NCI-H446 (cell line): Measurements from ENCODE around the gene HOXA7.

Experiments
- DNase-seq, 2 experiments: peaks; one replicate each; lab custom pipeline; 2025; lab: John Stamatoyannopoulos, UW

The HOXA7 gene

DNA sequence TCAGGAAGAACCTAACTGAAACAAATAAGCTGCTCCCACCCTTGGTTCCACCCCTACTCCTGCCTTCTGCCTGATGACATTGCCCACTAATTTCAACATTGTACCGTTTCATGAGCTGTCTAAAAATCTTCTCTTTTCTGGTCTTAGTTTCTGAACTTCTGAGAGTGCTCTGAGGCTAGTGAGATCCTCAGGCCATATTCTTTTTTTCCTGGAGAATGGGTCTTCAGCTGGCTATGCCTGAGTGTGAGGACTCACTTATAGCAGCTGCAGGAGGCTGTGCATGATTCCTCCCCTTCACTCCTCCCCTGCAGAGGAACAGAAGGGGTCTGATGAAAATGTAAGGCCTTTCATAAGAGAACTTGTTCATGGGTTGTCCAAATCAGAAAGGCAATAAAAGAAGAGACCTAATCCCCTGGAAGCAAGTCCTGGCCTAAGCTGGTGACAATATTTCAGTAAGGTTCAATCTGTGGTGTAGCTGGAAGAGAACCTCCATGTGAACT, 37.0 kb downstream of the HOXA7 start:
- no peak for DNase-seq

DNA sequence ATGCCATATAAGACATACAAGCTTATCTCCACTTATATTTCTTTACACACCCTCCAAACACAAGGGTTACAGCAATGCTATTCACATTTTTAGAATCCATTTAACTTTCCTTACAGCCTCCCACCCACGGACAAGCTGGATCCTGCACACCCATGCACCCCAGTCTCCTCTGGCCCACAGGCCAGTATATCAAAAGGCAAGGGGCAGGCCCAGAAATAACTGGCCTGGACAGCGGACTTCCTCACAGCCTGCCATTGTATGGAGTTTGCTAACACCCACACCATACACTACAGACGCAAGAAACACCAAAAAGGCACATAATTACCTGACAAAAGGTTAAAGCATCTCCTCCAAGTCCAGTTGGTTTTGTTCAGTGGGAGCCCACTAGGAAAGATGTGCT, 37.9 kb downstream of the HOXA7 start:
- no peak for DNase-seq

DNA sequence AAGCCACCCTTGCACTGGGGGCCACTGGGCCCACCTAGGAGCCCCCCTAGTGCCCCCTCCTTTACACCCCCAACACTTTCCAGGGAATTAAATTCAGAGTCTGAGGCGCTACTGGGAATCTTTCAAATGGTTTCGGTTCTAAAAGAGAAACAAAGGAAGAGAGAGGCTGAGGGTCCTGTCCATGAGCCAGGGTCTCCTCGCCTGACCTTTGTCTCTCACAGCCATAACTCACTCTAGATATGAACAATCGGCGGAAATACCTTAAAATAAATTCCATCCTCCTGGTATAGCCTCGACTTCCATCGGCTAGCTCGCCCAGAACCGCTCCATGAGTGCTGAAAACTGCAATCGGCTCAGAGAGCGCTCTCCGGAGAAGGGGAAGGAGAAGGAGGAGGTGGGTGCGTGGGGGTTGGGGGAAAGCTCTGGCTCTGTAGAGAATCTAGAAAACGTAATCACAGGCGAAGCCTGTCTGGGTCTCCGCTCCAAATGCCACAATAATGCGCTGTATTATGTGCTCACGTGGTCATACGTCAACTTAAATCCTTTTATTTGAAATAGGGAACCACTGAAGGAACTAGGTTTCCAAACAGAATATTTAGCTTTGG, 38.5 kb downstream of the HOXA7 start:
- no peak for DNase-seq

DNA sequence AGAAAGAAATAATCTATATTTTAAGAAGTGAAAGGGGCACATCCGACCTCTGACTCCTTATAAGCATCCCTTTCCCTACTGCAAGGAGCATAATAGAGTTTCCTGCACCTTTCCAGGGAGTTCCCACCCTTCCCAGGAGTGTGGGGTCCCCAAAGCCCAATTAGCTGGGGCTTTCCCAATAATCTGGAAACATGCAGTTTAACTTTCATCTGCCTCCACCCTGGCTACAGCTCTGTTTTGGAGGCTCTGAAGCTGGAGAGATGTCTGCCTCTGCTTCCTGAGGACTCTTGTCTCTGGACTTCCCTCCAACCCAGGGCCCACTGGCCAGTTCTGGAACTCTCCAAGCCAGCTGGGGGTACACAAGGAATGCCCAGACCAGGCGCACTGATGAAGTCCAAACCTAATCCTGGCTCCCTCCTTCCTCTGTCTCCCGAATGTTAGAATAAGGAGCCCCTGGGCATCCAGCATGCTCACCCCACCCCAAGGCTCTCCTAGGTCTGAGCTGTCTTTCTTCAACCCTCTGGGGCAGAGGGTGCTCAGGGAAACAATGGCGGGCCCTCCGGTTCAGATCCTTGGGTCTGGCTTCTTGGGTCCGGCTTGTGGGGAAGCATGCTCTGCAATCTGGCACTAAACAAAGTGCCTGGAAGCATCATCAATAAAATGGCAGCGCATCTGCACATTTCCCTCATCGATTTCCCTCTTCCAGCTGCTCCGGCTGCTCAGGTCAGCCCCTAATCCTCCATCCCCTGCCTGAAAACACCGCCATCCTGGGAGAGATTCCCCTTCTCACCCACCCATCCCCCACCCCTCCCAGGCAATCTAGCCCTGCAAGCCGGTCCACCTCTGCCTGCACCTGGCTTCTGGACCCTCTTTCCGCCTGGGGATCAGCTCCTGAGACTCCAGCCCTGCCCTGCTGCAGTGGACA, 39.3 kb downstream of the HOXA7 start:
- no peak for DNase-seq

DNA sequence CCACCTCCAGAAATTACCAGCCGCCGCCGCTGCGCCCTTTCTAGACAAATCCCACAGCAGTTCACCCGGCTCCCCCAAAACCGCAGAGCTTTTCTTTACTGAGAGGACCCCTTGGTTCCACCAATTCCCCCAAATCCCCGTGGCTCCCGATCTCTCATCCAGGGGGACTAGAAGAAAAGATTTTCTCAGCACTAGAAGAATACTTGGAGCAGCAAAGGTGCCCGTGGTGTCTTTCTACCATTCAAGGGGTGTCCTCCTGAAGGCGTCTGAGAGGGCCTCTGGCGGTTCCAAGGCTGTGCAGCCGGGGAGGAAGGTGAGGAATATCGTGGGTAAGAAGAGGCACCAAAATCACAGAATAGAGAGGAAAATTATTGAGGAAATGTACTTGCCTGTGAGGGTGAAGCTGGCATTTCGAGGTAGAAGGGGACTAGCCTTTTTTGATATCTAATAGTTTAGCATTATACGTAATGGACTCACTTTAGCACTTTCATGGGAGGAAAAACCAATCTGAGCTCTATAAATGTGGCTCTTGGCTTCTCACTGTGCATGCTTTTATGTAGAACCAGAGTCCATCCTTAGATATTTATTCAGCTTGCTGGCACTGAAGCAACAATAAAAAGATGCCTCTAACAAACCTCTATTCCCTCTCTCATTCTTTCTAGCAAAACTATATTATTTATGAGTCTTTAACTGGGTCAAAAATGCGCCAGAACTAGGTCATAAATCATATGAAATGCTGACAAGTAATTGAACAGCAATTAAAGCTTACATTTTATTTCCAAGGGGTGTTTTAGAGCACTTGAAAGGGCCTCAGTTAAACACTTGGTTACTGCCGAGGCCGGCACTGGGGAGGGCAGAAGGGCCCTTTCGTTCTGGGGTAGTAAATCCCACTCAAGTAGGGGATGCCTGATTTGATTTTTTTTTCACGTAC, 40.2 kb downstream of the HOXA7 start:
- no peak for DNase-seq

DNA sequence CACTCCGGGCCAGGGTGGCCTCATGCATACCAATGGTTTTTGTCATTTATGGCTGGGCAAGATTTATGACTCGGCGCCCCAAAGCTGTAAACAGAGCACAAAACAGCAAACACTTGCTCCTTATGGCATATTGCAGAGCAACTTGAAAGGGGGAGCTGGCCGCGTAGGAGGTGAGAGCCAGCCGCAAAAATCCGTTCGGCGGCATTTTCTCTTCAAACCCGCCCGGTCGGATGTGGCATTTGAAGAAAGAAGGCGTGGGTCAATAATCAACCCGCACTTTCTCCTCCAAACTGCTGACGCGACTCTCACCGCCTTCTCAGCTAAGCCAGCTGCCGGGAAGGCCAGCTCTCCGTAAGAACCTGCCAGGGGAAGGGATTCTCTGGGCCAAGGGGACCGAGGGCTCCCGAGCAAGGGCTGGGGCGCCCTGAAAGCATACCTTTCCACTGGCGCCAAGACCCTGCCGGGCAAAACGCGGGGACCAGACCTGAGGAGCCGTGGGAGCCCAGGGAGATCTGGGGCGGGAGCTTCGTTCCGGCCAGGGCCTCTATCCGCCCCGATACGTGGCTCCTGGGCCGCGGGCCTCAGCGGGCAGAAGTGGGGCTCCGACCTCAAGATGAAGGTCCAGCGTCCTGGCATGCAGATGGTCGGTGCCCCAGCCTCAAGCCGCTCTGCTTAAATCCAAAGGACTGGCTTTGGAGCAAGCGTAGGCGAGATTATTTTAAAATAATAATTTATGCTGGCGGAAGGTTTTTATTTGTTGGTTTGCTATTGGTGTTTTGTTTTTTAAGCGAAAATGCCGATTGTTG, 41.1 kb downstream of the HOXA7 start:
- DNase-seq, result no peak

DNA sequence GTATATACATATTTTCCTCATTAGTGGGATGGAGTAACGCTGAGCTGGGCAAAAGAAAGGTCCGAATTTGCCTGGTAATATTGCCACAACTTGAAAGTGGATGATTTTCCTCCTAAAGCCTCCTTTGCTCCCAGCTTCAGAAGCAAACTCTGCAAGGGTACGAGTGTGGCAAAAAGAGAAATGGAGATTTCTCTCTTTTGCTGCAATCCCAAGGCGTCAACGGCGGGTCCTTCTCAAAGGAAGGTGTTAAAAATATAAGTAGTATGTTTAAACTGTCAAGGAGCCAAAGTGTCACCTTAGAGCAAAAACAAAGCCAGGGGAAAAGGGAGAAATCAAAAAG, 41.6 kb downstream of the HOXA7 start:
- DNase-seq, result no peak

DNA sequence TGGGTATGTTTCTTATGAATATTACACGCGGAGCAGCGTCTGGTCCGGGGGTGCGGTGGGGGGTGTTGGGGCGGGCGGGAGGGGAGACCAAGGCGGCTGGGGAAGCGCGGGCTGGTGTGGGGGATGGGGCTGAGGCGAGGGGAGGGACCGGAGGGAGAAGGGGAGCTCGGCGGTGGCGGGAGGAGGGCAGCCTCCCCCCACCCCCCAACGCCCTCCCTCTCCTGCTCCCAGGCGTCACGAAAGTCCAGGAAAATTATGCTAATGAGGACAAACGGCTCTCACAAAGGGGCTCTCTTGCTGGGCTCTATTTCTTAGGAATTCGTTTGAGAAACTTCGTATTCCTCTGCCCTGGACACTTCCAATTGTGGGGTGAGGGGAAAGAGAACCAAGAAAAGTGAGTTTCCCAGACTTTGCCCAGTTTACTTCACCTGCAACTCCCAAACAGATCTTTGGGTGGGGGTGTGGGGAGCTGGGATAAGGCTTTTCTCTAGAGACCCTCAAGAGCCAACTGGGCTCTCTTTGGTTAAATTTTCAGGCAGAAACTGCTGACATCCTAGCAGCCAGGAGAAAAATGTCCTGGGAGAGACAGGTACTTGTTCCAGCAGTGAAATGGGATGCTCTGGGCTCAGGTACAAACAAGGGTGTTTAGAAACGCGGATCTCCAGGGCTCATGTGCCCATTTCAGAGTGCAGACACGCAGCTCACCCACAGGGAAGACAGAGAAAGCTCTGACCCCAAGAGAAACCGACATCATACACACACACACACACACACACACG, 42.3 kb downstream of the HOXA7 start:
- no peak for DNase-seq

DNA sequence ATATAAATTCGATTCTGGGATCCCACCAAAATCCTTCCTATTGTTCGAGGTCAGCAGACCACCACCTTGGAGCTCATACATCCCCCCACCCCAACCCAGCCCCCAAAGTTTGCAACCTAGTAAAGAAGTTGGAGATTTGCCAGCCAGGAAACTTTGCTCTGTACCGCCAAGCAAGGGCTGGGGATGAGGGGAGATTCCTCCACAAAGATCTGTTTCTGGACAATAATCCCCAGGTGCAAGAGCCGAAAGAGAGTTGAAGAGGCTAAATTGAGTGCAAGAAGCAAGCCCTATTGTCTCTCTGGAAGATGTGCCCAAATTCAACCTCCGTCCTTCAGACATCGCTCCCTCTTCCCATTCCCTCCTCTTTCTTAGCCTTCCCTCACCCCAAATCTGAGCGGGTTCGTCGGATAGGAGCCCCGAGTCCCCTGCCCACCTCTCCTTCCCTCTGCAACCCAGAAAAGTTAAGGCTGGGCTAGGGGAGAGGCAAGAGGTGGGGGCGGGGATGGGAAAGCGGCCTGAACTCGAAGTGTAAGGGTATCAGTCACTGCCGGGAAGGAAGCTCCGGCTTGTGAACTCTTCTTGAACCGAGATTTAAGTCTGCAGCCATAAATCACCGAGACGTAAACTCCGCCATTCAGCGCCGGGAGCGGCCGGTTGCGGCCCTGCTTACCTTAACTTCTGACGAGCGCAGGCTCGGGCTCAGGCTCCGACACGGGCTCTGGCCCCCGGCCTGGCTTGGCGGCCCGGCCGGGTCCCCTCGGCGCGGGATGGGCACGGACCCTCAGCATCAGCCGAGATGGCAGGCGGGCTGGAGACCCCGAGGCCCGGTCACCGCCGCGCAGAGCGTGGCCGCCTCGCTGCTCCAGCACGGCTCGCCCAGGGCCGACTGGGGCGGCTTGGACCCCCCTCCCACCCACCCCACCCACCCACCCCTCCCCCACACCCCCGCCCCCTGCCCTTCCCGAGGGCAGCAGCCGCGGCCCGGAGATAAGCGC, 43.2 kb downstream of the HOXA7 start:
- no peak for DNase-seq

DNA sequence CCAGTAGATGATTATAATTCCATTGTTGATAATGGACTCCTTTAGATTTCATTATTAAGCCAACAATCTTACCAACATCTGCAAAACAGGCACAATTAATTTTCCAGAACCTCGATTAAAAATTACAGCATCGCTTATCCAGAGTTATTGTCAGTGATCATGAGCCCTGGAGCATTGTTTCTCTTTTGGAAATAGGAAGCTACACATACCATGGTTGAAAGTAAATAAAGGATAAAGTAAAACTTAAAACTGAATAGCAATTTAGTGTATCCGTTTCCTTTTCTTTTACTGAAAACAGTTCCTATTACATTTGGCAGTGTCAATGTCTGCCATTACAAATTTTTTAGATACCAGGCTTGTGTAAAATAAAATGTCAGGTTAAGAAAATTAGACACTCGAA, 44.1 kb downstream of the HOXA7 start:
- no peak for DNase-seq

DNA sequence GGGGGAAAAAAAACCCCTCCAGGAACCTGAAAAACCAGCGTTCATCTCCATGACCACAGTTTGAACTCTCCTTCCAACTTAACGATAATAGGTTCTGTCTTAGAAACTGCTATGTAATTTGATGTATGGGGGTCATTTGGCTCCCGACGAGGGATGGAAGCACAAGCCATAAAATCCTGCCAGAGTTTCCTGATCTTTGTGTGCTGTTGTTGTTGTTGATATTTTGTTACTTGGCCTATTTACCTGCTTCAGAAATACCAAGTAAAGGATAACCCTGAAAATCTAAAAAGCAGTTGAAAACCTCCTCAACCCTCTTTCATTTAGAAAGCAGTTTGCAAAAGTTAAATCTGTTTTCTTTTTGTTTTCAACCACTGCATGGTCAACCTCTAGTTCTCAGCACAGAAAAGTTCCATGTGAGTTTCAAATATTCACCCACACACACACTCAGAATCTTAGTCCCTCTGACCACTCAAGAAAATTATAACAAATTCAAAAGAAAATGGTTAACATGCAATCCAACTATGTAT, 44.7 kb downstream of the HOXA7 start:
- no peak for DNase-seq

DNA sequence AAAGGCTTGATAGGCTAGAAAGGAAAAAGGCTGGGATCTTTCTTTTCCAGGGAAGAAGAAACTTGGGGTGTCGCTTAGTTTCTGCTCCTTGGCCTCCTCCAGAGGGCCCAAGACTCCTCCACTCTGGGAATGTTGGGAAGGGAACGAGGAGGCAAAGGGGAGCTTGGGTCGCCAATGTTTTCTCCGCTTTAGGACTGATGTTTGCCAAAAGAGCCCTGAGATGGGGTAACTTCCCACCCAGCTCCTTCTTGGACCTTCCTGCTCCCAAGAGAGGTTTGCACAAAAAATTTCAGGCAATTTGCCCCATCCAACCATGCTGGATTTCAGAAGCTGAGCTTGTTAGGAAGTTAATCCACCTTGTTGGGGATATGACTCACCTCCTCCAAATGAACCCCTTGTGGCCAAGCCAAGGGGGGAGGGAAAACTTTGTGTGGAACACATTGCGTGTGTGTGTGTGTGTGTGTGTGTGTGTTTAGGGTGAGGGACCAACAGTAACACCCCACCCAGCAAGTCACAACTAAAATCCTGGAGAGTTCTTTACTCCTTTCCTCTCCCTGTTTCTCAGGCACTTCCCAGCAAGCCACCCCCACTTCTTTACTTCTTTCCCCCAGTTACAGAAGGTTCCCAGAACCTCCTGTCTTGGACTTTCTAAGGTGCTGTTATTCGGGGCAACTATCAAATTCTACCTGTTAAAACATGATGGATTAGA, 45.3 kb downstream of the HOXA7 start:
- no peak for DNase-seq

DNA sequence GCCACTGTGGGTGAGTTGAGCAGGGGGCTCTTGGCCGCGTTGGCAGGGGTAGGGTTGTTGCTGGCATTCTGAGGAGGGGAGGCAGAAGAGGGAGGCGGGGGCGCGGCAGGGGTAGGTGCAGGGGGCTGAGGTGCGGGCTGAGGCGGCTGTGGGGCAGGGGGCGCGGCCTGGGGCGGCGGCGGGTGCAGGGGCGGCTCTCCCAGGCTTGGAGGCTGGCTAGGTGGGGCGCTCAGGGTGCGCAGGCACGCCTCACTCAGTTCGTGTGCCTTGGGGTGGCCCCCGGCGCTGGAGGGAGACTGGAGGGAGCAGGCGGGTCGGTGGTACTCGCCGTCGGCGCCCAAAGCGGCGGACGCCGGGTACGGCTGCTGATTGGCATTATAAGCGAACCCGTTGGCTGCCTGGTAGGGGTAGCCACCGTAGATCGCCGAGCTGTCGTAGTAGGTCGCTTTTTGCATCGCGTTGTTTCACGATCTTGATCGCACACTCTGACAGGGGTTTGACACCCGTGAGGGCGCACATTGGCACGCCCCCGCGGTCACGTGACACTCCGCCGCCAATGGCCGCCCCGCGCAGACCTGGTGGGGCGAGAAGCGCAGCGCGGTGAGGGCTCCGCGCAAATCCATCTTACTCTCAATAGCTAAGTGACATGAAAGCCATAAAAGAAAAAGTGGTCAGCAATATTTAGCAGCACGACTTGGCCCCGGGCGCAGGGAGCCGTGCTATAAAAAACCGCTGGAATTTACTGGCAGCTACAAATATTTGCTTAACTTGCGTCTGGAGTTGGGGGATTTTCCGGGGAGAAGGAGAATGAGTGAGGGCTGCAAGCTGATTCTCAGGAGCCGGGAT, 46.1 kb downstream of the HOXA7 start:
- DNase-seq, result no peak

DNA sequence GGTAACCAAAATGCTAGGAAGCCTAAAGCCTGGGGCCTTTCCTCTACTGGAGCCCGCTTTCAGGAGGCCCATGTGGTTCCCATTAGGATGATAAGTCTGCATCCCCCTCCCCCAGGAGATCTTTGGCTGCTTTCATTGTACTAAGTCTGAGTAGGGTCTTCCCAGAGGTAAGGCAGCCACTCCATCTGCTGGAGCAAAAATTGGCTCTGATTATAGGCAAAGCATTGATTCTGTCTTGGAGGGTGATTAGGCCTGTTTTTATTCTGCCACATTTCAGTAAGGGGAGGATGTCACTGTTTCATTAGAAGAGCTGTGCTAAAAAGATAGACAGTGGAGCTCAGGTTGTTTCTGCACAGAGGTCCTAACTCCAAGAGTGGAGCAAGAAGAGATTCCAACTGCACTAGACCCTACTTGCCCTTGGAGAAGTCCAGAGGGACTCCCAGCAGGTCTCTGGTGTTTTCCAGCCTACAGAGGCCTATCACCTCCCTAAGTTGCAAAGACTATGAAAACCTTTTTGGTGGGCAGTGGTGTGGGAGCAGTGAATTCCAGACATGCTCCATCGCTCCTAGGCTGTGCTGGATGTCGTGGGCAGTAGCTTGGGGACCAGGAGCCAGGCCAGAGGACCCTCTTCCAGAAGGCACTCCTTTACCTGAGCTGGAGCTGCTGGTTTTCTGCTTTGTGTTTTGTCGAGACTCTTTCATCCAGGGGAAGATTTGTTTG, 46.8 kb downstream of the HOXA7 start:
- DNase-seq, result no peak

DNA sequence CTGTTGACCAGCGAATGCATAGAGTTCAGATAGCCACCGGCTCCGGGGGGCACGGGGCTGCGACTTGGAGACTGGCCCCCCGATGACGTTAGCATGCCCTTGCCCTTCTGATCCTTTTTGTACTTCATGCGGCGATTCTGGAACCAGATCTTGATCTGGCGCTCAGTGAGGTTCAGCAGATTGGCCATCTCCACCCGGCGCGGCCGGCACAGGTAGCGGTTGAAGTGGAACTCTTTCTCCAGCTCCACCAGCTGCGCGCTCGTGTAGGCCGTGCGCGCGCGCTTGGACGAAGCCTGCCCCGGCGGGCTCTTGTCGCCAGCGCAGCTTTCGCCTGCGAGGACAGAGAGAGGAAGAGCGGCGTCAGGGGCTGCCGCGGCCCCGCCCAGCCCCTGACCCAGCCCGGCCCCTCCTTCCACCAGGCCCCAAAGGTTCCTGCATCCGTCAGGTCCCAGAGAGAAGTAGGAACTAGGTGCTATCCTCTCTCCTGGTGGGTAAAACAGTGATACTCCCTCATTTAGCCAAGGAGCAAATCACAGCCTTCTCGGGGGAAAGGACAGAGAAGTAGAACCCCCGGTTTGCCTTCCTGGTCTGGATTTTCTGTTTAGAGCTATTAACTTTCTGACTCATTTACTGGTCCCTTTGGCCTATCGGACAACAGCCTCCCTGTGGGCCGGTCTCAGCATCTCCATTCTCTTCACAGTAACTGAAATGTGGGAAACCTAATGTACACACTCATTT, 47.9 kb downstream of the HOXA7 start:
- DNase-seq, result no peak
